RWPE2 (cell line): ENCODE measurements around the gene SIRPB1.

Experiments used
- ATAC-seq: fragments of 200-7000 bp; cut with Tn5 transposase; 3 replicates; pipeline ENCODE4 v1.9.1; 2021; ENCODE audit warnings: low read depth
- DNase-seq: peaks from one replicate; pipeline ENCODE4 v3.0.0-alpha.2; 2020; ENCODE audit warnings: low spot score
- H3K27ac ChIP-seq: fragments of 450-650 bp; 2 replicates; pipeline ENCODE4 v1.5.1; 2017; ENCODE audit warnings: mild to moderate bottlenecking; ENCODE audit not compliant: poor library complexity, severe bottlenecking
- H3K27me3 ChIP-seq: fragments of 250-450 bp; sonication (Bioruptor Pico); 2 replicates; pipeline ENCODE4 v1.5.1; 2021; ENCODE audit warnings: mild to moderate bottlenecking, moderate library complexity; ENCODE audit not compliant: insufficient read depth, poor library complexity, severe bottlenecking
- H3K36me3 ChIP-seq: fragments of 250-450 bp; sonication (Bioruptor Pico); 2 replicates; pipeline ENCODE4 v1.5.1; 2020; ENCODE audit warnings: low read depth, mild to moderate bottlenecking, moderate library complexity
- H3K4me1 ChIP-seq: fragments of 250-450 bp; sonication (Bioruptor Pico); 2 replicates; pipeline ENCODE4 v1.5.1; 2021; ENCODE audit warnings: mild to moderate bottlenecking, moderate library complexity; ENCODE audit not compliant: insufficient read depth, poor library complexity, severe bottlenecking
- H3K4me3 ChIP-seq: fragments of 250-450 bp; sonication (Bioruptor Pico); 2 replicates; pipeline ENCODE4 v1.5.1; 2021; ENCODE audit warnings: mild to moderate bottlenecking, moderate library complexity; ENCODE audit not compliant: severe bottlenecking
- H3K9me3 ChIP-seq: fragments of 250-450 bp; sonication (Bioruptor Pico); 2 replicates; pipeline ENCODE4 v1.5.1; 2021; ENCODE audit warnings: mild to moderate bottlenecking, moderate library complexity; ENCODE audit not compliant: severe bottlenecking
- TF ChIP-seq, protein P1 (sequence below): fragments of 450-650 bp; IDR thresholded peaks from one replicate; pipeline ENCODE4 v1.5.1; 2017; ENCODE audit warnings: mild to moderate bottlenecking, moderate library complexity; ENCODE audit not compliant: poor library complexity, severe bottlenecking

The SIRPB1 gene

DNA sequence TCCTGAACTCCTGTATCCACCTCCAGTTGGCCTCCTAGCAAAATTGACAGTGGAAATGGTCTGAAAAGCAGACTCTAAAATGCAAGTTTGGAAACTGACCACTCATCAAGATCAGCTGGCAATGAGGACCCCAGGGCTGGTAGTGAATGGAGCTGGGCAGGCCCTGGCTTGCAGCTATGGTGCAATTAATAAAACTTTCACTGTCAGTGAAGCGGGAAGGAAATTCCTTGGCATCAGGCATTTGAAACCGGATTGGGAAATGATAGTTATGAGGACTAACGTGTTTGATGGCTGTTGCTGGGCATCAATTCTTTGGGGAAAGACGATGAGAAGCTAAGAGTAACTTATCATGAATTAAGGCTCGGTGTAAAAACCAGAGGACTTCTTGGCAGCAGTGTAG lies 19.1 kb downstream of the SIRPB1 start:
- Histone ChIP-seq H3K4me1 (no peaks in the 10 kb centered on the region), H3K36me3 (no peaks in the 10 kb centered on the region), H3K4me3 (no peak overlapping the region), H3K9me3 (no peaks in the 10 kb centered on the region), H3K27ac (no peak overlapping the region), H3K27me3 (no peaks in the 10 kb centered on the region)
- DNase-seq (no peak), ATAC-seq (no peak)
- TF ChIP-seq, protein P1, sequence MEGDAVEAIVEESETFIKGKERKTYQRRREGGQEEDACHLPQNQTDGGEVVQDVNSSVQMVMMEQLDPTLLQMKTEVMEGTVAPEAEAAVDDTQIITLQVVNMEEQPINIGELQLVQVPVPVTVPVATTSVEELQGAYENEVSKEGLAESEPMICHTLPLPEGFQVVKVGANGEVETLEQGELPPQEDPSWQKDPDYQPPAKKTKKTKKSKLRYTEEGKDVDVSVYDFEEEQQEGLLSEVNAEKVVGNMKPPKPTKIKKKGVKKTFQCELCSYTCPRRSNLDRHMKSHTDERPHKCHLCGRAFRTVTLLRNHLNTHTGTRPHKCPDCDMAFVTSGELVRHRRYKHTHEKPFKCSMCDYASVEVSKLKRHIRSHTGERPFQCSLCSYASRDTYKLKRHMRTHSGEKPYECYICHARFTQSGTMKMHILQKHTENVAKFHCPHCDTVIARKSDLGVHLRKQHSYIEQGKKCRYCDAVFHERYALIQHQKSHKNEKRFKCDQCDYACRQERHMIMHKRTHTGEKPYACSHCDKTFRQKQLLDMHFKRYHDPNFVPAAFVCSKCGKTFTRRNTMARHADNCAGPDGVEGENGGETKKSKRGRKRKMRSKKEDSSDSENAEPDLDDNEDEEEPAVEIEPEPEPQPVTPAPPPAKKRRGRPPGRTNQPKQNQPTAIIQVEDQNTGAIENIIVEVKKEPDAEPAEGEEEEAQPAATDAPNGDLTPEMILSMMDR = no peak

DNA sequence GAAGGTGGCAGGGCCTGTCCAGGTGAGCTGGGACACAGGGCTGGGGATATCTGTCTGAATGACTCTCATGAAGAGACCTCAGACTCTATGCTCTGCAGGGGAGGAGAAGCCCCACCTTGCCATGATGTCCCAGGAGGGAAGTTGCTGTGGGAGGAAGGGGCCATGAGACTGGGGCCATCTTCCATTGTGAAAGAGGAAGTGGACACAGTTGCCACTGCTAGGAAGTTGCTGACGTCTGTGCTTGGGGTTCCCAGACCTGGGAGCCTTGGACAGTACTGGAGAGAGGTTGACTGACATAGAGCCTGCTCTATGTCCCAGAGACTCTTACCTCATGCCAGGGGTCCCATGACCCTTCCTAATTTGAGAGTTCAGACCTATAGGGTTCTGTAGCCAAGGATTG lies 24.5 kb downstream of the SIRPB1 start:
- H3K4me3 ChIP-seq = no peak overlapping the region
- no peaks in the 10 kb centered on the region for H3K9me3 ChIP-seq
- ATAC-seq = no peak
- H3K4me1 ChIP-seq = no peaks in the 10 kb centered on the region
- H3K36me3 ChIP-seq = no peaks in the 10 kb centered on the region
- H3K27me3 ChIP-seq = no peaks in the 10 kb centered on the region
- TF ChIP-seq, protein P1 = no peak
- no peak overlapping the region for H3K27ac ChIP-seq
- DNase-seq = no peak

- Histone ChIP-seq H3K27ac (no peak overlapping the region), H3K4me3 (no peak overlapping the region), H3K27me3 (no peaks in the 10 kb centered on the region), H3K36me3 (no peaks in the 10 kb centered on the region), H3K4me1 (no peaks in the 10 kb centered on the region), H3K9me3 (no peaks in the 10 kb centered on the region)
- TF ChIP-seq, protein P1 = no peak
- DNase-seq (no peak), ATAC-seq (no peak)
Measured at GRCh38 chr20:1588533-1589460, 31.0 kb downstream of the SIRPB1 start.

DNA sequence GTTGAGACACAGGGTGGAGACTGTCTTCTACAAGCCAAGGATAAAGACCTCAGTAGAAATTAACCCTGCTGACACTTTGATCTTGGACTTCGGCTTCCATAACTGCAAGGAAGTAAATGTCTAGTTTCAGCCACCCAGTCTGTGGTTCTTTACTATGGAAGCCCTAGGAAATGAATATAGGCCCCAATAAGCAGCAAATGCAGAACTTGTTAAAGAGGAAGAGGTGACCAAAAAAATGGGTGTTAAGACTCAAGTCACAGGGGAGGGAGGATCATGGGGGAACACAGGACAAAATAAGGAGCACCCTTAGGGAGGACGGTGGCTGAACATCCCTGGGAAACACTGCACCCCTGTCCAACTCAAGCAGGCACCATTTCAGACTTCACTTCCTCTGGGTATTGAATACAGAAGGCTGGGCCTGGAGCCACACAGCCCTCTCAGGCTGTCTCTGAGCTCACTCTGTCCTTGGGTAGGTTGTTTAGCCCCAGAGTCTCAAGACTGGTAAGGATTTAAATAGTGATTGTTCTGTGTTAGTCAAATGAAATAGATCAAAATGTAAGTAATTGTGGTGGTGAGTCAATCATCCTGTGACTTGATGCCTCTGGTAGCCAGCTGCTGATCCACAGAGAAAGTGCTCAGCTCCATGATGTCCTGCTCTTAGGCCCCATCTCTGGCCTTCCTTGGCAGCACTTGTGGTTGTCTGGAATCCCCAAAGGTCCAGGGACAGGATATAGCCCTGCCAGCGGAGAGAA lies 31.9 kb downstream of the SIRPB1 start:
- no peak overlapping the region for H3K4me3 ChIP-seq
- H3K27me3 ChIP-seq = no peaks in the 10 kb centered on the region
- H3K36me3 ChIP-seq = no peaks in the 10 kb centered on the region
- no peaks in the 10 kb centered on the region for H3K4me1 ChIP-seq
- H3K27ac ChIP-seq = no peak overlapping the region
- no peaks in the 10 kb centered on the region for H3K9me3 ChIP-seq
- ATAC-seq = no peak
- DNase-seq = no peak
- TF ChIP-seq, protein P1 = no peak
